ENCODE measurements around the gene ZNF860.

The ZNF860 gene

DNA sequence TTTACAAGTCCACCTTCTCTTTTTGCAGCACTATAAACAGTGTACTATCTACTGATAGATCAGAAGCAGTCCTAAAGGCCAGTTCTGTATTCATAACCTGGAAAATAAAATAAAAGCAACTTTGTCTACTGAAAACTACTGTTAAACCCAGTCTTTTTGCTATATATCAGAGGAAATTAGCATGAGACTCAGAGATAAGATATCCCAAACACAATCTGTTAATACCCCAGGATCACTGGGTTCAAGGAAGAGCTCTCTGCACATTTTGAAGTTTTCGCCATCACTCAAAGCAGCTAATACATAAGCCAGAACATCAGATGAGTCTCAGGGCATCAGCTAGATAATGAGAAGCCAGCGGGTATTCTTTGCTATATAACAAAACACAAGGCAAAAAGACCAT lies 22.3 kb upstream of the ZNF860 start:
- FAIRE-seq, result no peak

DNA sequence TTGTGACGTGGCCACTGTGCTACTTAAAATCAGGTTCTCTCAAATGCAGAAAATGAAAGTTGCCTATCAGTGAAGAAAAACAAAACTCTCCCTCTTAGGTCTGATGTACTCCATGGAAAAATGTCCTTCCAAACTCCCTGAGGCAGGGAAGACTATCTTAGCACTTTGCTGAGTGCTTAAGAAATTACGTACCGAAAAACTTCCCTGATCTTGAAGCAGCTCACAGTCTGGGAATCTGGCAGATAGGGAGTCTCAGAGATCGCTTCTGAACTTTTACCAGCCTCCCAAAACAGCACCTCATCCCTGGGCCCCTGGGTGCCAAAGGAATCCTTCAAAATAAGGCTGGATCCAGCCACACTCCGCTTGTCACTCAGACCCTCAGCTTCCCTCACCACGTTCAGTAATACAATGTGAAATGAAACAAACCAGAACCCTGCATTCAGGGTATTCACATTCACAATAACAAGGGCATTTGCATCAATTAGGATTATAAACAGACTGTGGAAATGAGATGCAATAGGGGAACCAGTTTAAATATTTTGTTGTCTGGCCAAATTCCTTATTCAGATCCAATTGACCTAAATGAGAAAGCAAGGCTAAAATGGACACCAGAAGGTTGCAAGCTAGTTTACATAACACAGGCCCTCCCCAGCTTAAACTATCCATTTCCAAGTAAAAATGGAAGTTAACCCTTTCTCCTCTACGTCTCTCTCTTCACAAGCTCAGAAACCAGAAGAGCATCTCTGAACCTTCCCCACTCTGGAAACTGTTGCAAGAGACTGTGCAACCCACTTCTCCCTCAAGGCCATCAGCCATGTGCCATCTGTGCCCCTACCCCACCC lies 21.4 kb upstream of the ZNF860 start:
- FAIRE-seq (no peak), DNase-seq (ENCODE audit: insufficient read length, low spot score) (no peak)
- TF ChIP-seq POU2F2 (IDR thresholded peaks at IDR 0.05; ENCODE audit: low read depth, low read length), result no peak
- TF ChIP-seq POLR2A (IDR thresholded peaks at IDR 0.05; ENCODE audit: low read depth, low read length), result no peak
- TF ChIP-seq POLR2AphosphoS5 (IDR thresholded peaks at IDR 0.05; ENCODE audit: low read depth, low read length), result no peak
- TF ChIP-seq SPI1 (IDR thresholded peaks at IDR 0.05; ENCODE audit: low read depth, low read length), result no peak
- no peak for TF ChIP-seq PAX5 (IDR thresholded peaks at IDR 0.05; ENCODE audit: insufficient read depth, low read length, severe bottlenecking)
- no peak for TF ChIP-seq TAF1 (IDR thresholded peaks at IDR 0.05; ENCODE audit: low read depth, low read length)

More for the DNA sequence above, 22.3 kb upstream of the ZNF860 start:
- no peak for TF ChIP-seq POLR2AphosphoS5 (IDR thresholded peaks at IDR 0.05; ENCODE audit: low read depth, low read length)
- TF ChIP-seq PAX5 (IDR thresholded peaks at IDR 0.05; ENCODE audit: insufficient read depth, low read length, severe bottlenecking), result no peak
- TF ChIP-seq TAF1 (IDR thresholded peaks at IDR 0.05; ENCODE audit: low read depth, low read length), result no peak
- TF ChIP-seq SPI1 (IDR thresholded peaks at IDR 0.05; ENCODE audit: low read depth, low read length), result no peak
- no peak for TF ChIP-seq POLR2A (IDR thresholded peaks at IDR 0.05; ENCODE audit: low read depth, low read length)
- no peak for TF ChIP-seq POU2F2 (IDR thresholded peaks at IDR 0.05; ENCODE audit: low read depth, low read length)
- DNase-seq (ENCODE audit: insufficient read length, low spot score), result no peak

DNA sequence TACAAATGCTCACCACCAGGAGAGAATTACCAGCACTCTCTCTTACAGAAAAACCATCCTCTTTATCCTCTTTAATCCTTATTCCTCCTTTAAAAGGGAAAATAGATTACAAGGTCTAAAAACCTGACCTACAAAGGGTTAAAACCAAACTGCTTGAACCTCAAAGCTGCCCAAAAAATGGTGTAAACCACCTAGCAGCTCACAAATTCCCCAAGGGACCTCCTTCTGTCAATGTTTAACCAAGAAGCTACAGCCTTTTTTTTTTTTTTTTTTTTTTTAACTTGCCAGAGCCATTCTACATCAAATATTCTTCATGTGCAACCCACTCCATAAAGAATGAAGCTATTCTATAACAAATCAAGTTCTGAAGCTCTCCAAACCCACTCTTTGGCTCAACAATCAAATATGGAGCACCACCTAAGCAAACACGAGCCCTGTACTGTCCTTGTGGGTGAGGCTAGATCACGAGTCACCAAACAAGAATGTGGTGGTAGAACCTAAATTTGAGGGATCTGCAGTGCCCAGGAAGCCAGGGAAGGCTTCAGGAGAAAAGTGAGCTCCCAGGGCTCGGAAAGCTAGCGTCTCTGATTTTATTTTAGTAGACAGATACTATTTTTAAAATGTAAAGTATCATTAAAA lies 20.6 kb upstream of the ZNF860 start:
- FAIRE-seq (no peak), DNase-seq (ENCODE audit: insufficient read length, low spot score) (no peak)
- no peak for TF ChIP-seq POLR2AphosphoS5 (IDR thresholded peaks at IDR 0.05; ENCODE audit: low read depth, low read length)
- TF ChIP-seq PAX5 (IDR thresholded peaks at IDR 0.05; ENCODE audit: insufficient read depth, low read length, severe bottlenecking), result no peak
- no peak for TF ChIP-seq TAF1 (IDR thresholded peaks at IDR 0.05; ENCODE audit: low read depth, low read length)
- TF ChIP-seq POU2F2 (IDR thresholded peaks at IDR 0.05; ENCODE audit: low read depth, low read length), result no peak

DNA sequence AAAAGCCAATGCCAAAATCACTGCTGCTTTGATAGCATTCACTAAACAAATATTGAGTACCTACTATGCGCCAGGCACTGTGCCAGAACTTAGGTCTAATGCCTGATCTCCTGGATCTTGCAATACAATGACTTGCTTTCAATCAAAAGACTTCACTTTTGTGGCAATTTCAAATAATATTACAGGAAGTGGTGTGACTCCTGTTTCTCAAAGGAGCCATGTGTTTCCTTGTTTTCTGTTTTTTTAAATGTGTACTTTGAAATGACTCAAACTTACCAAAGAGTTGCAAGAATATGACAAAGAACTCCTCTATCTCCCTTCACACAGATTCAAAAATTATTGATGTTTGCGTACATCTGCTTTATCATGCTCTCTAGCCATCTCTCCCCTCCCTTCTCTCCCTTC lies 18.7 kb upstream of the ZNF860 start:
- DNase-seq (ENCODE audit: insufficient read length, low spot score), result no peak
- no peak for FAIRE-seq
- TF ChIP-seq POLR2AphosphoS5 (IDR thresholded peaks at IDR 0.05; ENCODE audit: low read depth, low read length), result no peak
- no peak for TF ChIP-seq PAX5 (IDR thresholded peaks at IDR 0.05; ENCODE audit: insufficient read depth, low read length, severe bottlenecking)
- no peak for TF ChIP-seq TAF1 (IDR thresholded peaks at IDR 0.05; ENCODE audit: low read depth, low read length)
- no peak for TF ChIP-seq POU2F2 (IDR thresholded peaks at IDR 0.05; ENCODE audit: low read depth, low read length)
- no peak for TF ChIP-seq POLR2A (IDR thresholded peaks at IDR 0.05; ENCODE audit: low read depth, low read length)
- TF ChIP-seq SPI1 (IDR thresholded peaks at IDR 0.05; ENCODE audit: low read depth, low read length), result no peak

DNA sequence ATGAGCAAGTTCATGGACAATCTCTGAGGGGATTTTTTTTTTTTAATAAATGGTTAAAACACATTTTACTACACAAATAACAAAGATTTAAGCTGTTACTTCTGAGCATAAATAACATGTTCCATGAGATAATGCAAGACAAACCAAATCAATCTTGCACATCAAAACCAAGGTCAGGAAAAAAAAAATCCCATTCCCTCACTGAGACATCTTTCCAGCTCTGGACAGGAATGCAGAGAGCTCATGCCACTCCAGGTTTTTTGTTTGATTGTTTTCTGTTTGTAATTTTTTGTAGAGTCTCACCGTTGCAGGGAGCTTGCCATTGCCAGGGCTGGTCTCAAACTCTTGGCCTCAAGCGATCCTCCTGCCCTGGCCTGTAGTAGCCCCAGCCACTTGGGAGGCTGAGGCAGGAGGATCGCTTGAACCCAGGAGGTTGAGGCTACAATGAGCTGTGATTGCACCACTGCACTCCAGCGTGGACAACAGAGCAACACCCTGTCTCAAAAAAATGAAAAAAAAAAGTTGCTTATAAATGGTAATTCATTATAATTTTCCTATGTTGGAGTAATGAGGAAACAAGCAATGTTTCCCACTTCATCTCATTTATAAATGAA lies 14.5 kb upstream of the ZNF860 start:
- DNase-seq (ENCODE audit: insufficient read length, low spot score) (no peak), FAIRE-seq (no peak)
- TF ChIP-seq POU2F2 (IDR thresholded peaks at IDR 0.05; ENCODE audit: low read depth, low read length) (no peak), POLR2A (IDR thresholded peaks at IDR 0.05; ENCODE audit: low read depth, low read length) (no peak), SPI1 (IDR thresholded peaks at IDR 0.05; ENCODE audit: low read depth, low read length) (no peak), PAX5 (IDR thresholded peaks at IDR 0.05; ENCODE audit: insufficient read depth, low read length, severe bottlenecking) (no peak), POLR2AphosphoS5 (IDR thresholded peaks at IDR 0.05; ENCODE audit: low read depth, low read length) (no peak), TAF1 (IDR thresholded peaks at IDR 0.05; ENCODE audit: low read depth, low read length) (no peak)

DNA sequence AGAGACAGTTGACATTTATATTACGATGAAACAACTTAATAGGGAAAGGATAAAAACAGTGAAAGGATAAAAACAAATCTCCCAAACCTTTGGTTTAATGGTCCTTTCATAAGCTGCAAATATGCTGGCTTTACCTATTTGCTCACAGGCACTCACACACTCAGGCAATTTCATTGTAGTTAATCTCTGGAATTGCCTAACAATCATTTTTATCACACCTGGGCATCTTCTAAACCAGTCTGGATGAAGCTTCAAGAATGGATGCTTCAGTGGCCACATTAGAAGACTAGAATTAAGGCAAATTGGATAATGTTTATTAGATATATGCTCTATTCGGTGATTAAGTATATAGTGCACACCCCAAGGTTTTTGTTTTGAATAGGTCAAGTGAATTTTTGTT lies 14.0 kb upstream of the ZNF860 start:
- TF ChIP-seq PAX5 (IDR thresholded peaks at IDR 0.05; ENCODE audit: insufficient read depth, low read length, severe bottlenecking) (no peak), POLR2AphosphoS5 (IDR thresholded peaks at IDR 0.05; ENCODE audit: low read depth, low read length) (no peak), TAF1 (IDR thresholded peaks at IDR 0.05; ENCODE audit: low read depth, low read length) (no peak), SPI1 (IDR thresholded peaks at IDR 0.05; ENCODE audit: low read depth, low read length) (no peak), POLR2A (IDR thresholded peaks at IDR 0.05; ENCODE audit: low read depth, low read length) (no peak), POU2F2 (IDR thresholded peaks at IDR 0.05; ENCODE audit: low read depth, low read length) (no peak)
- FAIRE-seq, result no peak
- DNase-seq (ENCODE audit: insufficient read length, low spot score), result no peak

DNA sequence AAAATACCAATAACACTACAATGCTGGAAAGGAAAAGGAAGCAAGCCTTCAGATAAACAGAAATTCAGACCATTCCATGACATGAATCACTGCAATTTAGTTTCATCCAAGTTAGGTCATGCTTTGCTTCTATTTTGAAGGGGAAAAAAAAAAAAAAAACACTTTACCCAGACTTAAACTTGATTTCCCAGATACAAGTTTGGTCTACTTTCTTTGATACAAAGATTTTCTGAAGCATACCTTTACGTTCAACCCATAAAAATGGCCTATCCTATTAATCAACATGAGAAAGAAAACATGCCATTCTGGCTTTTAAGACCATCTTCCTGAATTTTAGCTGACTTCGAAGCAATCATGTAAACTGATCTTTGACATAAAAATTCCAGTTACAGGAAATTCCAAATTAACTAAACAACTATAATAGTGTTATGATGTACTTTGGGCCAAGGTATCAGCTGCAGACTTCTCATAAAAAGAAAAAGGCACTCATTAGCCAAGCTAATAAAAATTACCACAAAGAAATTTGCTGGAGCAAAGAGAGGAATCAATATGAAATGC lies 13.1 kb upstream of the ZNF860 start:
- FAIRE-seq, result no peak
- no peak for TF ChIP-seq TAF1 (IDR thresholded peaks at IDR 0.05; ENCODE audit: low read depth, low read length)
- TF ChIP-seq SPI1 (IDR thresholded peaks at IDR 0.05; ENCODE audit: low read depth, low read length), result no peak
- no peak for TF ChIP-seq POLR2AphosphoS5 (IDR thresholded peaks at IDR 0.05; ENCODE audit: low read depth, low read length)
- no peak for TF ChIP-seq PAX5 (IDR thresholded peaks at IDR 0.05; ENCODE audit: insufficient read depth, low read length, severe bottlenecking)
- no peak for TF ChIP-seq POU2F2 (IDR thresholded peaks at IDR 0.05; ENCODE audit: low read depth, low read length)
- no peak for TF ChIP-seq POLR2A (IDR thresholded peaks at IDR 0.05; ENCODE audit: low read depth, low read length)

DNA sequence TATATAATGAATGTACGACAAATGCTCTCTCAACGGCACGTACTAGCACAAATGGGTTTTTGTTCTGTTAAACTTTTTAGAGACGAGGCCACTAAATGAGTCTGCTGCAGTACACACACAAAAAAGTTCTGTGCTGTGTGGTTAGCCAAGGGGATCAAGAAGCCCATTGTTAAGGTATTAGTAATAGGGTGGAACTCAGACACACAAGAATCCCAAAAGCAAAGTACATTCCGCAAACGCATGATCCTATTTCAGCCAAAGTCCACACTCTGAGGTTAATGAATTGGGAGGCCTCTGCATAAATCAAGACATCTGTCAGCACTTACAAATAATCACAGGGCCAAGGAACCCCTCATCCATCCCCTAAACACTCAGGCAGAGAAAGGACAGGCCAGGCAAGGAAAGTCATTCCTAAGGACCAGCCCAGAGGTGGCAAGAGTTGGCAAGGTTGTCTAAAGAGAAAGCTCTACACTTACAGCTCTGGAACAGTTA lies 12.6 kb upstream of the ZNF860 start:
- FAIRE-seq, result no peak
- TF ChIP-seq TAF1 (IDR thresholded peaks at IDR 0.05; ENCODE audit: low read depth, low read length) (no peak), SPI1 (IDR thresholded peaks at IDR 0.05; ENCODE audit: low read depth, low read length) (no peak), POLR2AphosphoS5 (IDR thresholded peaks at IDR 0.05; ENCODE audit: low read depth, low read length) (no peak), POLR2A (IDR thresholded peaks at IDR 0.05; ENCODE audit: low read depth, low read length) (no peak), POU2F2 (IDR thresholded peaks at IDR 0.05; ENCODE audit: low read depth, low read length) (no peak)
- DNase-seq (ENCODE audit: insufficient read length, low spot score), result no peak

More for the DNA sequence above, 13.1 kb upstream of the ZNF860 start:
- no peak for DNase-seq (ENCODE audit: insufficient read length, low spot score)

DNA sequence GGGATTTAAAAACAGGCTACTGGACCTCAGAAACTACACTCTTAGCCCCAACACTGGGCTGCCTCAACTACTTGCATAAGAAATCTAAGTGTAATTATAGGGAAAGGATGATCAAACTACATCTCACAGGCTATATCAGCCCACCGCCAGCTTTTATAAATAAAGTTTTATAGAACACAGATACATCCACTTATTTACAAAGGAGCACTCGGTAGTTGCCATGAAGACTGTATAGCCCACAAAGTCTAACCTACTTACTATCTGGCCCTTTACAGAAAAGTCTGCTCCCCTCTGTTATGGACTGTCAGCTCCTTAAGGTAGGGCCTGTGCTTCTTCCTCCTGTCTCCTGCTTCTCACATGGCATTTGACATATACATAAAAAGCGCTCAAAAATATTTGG lies 9.9 kb upstream of the ZNF860 start:
- FAIRE-seq, result no peak
- no peak for DNase-seq (ENCODE audit: insufficient read length, low spot score)
- TF ChIP-seq POU2F2 (IDR thresholded peaks at IDR 0.05; ENCODE audit: low read depth, low read length), result no peak
- no peak for TF ChIP-seq POLR2AphosphoS5 (IDR thresholded peaks at IDR 0.05; ENCODE audit: low read depth, low read length)
- TF ChIP-seq TAF1 (IDR thresholded peaks at IDR 0.05; ENCODE audit: low read depth, low read length), result no peak
- TF ChIP-seq POLR2A (IDR thresholded peaks at IDR 0.05; ENCODE audit: low read depth, low read length), result no peak
- TF ChIP-seq SPI1 (IDR thresholded peaks at IDR 0.05; ENCODE audit: low read depth, low read length), result no peak
- no peak for TF ChIP-seq PAX5 (IDR thresholded peaks at IDR 0.05; ENCODE audit: insufficient read depth, low read length, severe bottlenecking)

Data from GM12891 (cell line).